GM12891 (cell line): ENCODE results near the gene TSSC4.

Experiments
- DNase-seq: peaks from one replicate; pipeline ENCODE4 v3.0.0; 2011; ENCODE audit warnings: low spot score; ENCODE audit not compliant: insufficient read length
- FAIRE-seq: peaks from 2 replicates; lab custom pipeline; 2011; peaks lifted over from hg19 to GRCh38; lab: Jason Lieb, UNC
- PAX5 ChIP-seq: IDR thresholded peaks from 2 replicates; pipeline ENCODE4 v1.6.1; 2011; ENCODE audit warnings: low read length, moderate library complexity, mild to moderate bottlenecking; ENCODE audit not compliant: insufficient read depth, severe bottlenecking
- POLR2A ChIP-seq: IDR thresholded peaks from 2 replicates; pipeline ENCODE4 v1.6.1; 2011; ENCODE audit warnings: low read depth, low read length, control low read depth
- POLR2AphosphoS5 ChIP-seq: IDR thresholded peaks from 2 replicates; pipeline ENCODE4 v1.6.1; 2011; ENCODE audit warnings: low read depth, low read length, control low read depth
- POU2F2 ChIP-seq: IDR thresholded peaks from 2 replicates; pipeline ENCODE4 v1.6.1; 2011; ENCODE audit warnings: low read depth, mild to moderate bottlenecking, control low read depth, low read length, moderate library complexity
- SPI1 ChIP-seq: IDR thresholded peaks from 2 replicates; pipeline ENCODE4 v1.6.1; 2011; ENCODE audit warnings: low read depth, low read length, control low read depth
- TAF1 ChIP-seq: IDR thresholded peaks from 2 replicates; pipeline ENCODE4 v1.6.1; 2011; ENCODE audit warnings: low read depth, low read length, control low read depth

Gene TSSC4

DNA sequence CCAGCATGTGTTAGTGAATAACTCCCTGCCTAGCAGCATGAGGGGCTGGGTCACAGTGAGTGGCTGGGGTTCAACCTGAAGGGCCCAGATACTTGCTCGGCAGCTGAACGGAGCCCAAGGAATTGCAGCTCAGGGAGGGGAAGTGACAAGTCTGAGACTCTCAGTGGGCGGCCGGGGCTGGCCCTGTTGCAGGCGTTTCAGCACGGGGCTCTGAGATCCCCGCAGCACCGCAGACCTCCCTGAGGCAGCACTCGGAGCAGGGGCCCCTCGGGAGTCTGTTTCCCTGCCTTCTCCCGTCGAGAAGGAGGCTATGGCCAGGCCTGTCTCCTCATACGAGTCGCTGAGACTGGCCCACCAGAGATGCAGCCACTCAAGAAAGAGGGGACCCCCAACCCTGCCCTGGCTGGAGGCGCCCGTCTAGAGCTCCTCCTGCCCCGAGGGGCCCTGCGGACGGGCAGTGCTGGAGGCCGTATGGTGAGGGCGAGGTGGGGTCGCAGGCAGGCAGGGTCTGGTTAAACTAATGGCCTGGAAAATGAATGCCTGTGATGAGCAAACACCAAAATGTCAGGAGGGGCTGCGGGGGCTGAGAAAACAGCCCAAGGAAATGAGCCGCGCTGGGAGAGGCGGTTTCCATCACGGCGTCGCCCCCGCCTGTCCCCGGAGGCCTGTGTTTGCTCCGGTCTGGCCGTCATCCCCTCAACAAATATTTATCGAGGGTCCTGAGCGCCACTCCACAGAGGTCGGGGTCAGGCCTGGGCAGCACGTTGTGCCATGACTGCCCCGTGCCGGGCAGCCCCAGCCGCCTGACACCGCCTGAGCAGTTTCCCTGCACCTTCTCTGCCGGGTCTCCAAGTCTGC, 9.3 kb downstream of the TSSC4 start:
- FAIRE-seq: no peak
- TF ChIP-seq SPI1 (no peak), POLR2A (no peak), TAF1 (no peak), POU2F2 (no peak)
- DNase-seq: no peak

DNA sequence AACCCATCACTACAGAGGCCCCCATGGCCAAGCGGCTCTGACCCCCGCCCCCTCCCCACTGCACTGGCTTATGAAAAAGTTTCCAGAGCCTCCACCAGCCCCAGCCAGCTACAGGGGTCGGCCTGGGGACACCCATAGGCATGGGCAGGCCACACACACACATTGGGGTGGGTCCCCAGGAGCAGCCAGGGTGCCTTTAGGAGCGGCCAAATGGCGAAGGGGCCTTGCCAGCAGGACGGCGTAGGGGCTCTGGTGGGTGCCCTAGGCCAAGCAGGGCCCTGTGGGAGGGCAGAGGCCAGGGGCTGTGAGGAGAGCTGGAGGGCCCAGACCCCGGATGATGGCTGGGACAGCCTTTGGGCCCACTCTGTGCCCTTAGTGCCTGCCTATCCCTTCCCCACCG, 10.1 kb downstream of the TSSC4 start:
- TF ChIP-seq POLR2AphosphoS5: no peak
- TF ChIP-seq POLR2A: no peak
- no peak for TF ChIP-seq SPI1
- TF ChIP-seq PAX5: no peak
- no peak for TF ChIP-seq TAF1
- no peak for TF ChIP-seq POU2F2
- DNase-seq (no peak), FAIRE-seq (no peak)

DNA sequence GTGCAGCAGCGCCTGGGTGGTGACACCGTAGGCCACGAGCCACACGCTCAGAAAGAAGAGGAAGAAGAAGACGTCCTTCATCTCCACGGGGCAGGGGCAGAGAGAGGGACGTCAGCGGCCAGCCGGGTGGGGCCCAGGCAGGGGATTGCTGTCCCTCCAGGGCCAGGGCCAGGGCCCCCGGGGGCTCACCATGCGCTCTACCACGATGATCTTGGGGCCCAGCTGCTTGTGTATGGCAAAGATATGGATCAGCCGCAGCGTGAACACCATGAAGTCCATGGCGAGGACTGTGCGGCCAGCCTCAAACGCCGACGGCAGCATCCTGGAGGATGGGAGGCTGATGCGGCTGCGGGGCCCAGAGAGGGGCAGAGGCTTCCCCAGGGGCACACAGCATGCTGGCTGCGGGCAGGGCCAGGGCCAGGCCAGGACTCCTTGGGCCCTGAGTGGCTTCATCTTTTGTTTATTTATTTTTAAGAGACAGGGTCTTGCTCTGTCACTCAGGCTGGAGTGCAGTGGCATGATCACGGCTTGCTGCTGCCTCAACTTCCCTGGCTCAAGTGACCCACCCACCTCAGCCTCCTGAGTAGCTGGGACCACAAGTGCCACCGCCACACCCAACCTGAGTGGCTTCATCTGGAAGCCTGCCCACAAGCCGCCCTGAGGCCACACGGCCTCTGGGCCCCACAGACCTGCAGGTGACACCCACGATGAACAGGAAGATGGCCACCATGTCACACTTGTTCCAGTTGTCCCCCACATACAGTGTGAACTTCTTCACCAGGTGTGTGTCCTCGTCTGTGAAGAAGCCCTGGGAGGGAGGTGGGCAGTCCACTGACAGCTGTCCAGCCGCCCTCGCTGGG, 11.1 kb downstream of the TSSC4 start:
- FAIRE-seq (no peak), DNase-seq (no peak)
- TF ChIP-seq TAF1 (no peak), POU2F2 (no peak), SPI1 (no peak), POLR2A (no peak)

DNA sequence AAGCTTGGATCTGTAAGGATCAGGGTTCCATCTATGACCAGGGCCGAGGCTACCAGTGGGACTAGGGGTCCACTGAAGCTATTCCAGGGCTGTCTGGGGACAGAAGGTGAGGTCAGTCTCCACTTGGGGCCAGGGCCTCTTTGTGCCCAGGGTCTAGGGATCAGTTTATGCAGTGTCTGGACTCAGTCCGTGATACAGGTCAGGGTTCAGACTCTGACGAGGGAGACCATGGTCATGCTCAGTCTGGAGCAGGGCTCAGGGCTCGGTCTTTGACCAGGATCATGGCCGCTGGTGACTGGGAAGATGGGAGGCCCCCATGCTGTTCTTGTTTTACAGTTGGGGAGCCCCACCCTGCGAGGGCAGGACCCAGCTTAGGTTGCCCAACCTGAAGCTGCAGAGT, 11.8 kb downstream of the TSSC4 start:
- no peak for DNase-seq
- no peak for FAIRE-seq
- TF ChIP-seq POLR2A: no peak

DNA sequence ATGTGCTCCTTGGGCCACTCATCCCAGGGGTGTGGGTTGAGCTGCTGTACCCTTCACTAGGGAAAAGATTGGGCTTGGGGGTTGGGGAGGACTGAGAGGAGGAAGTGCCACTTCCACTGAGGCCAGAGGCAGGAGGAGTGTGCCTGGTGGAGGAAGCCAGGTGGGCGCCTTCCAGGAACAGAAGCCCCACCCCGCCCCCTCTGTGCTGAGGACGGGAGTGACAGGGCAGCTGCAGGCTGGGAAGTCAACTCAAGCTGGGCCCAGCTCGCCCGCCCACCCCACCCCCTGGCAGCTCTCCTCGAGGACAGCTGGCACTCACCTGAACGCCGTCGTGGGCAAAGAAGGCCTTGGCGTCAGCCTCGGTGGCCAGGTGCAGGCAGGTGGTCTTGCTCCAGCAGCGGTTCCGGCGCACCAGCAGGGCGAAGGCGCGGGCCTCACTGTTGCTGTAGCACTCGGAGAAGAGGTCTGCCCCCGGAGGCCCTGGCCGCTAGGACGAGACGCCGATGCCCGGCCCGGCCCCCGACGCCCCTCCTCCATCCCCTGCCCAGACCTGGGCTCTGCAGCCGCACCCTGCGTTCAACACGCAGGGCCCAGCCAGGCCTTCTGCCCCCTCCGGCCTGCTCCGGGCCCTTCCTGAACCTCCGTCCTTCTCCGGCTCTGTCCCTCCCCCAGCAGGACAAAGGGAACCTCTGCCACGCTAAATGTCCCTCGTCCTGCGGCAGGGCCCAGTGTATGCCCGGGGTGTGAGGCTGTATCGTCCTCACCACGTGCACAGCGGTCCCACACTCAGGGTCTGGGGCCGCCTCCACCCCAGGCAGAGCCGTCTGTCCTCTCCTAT, 13.4 kb downstream of the TSSC4 start:
- no peak for FAIRE-seq
- DNase-seq: no peak
- TF ChIP-seq TAF1: no peak
- no peak for TF ChIP-seq POLR2AphosphoS5
- no peak for TF ChIP-seq SPI1
- no peak for TF ChIP-seq POLR2A
- TF ChIP-seq PAX5: no peak
- no peak for TF ChIP-seq POU2F2

DNA sequence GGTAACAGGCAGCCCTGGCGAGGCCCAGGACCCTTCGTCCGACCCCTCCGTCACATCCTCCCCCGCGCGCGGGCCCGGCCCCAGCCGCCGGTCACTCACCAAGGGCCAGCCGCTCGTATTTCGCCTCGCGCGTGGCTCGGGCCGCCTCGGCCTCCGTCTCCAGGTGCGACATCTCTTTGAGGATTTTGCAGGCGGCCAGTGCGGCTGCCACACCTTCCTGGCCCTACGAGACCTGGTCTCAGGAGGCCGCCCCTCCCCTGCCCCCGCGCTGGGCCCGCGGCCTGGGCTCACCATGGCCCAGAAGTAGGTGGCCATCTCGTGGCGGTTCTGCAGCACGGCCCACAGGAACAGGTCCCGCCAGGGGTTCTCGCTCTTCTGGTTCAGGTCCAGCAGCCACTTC, 14.1 kb downstream of the TSSC4 start:
- FAIRE-seq (no peak), DNase-seq (no peak)
- no peak for TF ChIP-seq TAF1

DNA sequence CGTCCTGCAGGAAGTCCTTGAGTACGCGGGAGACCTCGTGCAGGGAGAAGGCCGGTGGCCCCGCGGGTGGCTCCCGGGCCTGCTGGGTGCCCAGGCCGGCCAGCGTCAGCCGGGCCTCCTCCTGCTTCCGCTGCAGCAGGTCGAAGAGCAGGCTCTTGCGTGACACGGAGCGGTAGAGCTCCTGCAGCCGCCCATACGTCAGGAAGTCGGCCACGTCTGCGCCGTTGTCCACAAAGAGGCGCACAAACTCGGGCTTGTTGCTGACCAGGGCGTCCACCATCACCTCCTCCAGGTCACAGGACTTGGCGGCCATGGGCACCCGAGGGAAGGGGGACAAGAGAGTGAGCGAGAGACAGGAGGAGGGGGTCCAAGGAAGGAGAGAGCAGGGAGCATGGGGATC, 14.6 kb downstream of the TSSC4 start:
- DNase-seq: no peak
- TF ChIP-seq TAF1 (no peak), PAX5 (no peak), POLR2A (no peak), POLR2AphosphoS5 (no peak), POU2F2 (no peak), SPI1 (no peak)
- FAIRE-seq: no peak

DNA sequence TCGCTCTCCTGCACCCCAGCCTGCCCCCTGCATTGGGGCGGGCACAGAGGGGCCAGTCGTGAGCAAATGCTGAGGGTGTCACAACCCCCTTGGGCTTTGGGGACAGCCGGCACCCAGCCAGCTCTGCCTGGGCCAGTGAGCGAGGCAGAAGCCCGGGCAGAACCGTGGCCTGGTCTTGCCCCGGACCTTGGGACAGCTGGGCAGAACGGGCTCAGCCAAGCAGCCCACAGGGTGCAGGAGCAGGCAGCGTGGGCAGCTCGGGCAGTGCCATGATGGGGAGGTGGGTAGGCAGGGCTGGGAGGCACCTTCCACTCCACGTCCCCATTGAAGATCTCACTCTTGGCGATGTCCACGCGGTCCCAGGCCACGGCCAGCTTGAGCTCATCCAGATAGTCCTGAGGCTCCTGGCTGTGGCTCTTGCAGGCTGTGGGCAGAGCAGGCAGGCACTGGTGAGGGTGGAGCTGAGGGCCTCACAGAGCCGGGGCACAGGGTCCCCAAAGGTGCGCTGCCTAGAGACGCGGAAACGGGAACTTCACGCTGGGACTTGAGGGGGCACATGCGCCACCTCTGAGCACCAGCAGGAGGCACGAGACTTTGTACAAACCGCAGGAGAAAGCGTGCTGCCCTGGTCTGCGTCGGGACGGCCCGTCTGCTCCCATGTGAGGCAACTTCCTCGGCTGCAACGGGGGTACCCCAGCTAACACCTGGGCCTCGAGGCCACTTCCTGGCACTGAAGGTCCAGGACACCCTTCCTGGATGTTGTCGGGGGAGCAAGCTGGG, 15.2 kb downstream of the TSSC4 start:
- FAIRE-seq: no peak
- TF ChIP-seq TAF1 (no peak), POLR2A (no peak), POU2F2 (no peak), POLR2AphosphoS5 (no peak), PAX5 (no peak), SPI1 (no peak)
- no peak for DNase-seq

DNA sequence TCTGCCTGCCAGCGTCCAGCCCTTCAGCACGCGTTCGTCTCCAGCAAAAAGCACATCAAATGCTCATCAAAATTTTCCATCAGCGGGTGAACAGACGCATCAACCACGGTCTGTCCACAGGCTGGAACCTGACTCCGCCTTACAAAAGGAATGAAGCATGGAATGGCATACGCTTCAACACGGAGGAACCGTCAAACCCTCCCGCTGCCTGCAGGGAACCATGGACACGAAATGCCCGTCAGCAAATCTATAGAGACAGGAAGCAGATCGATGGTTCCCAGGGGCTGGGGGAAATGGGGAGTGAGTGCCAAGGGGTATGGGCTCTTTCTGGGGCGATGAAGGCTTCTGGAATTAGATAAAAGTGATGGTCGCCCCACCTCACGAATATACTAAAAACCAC, 16.2 kb downstream of the TSSC4 start:
- no peak for FAIRE-seq
- DNase-seq: no peak
- TF ChIP-seq SPI1 (no peak), TAF1 (no peak), PAX5 (no peak), POLR2A (no peak), POU2F2 (no peak), POLR2AphosphoS5 (no peak)
